Liver (tissue), 9 donors: ENCODE measurements around the gene TEDC1. TPM values are rescaled to one million over a fixed set of nuclear protein-coding genes. Genes with fewer than 3 reads are reported as not detected.
A peak's percentile ranks its signal among the peaks of the same experiment; 100 is the strongest.

ENCODE experiments used
- DNase-seq: peaks from one replicate; pipeline ENCODE4 v3.0.0-alpha.2; 2017; ENCODE audit warnings: low spot score
- H3K27ac ChIP-seq, 2 donors: one replicate each; pipeline ENCODE4 v1.7.0; 2013; ENCODE audit warnings: inconsistent platforms in 2 of 2, low read length in 2 of 2, control low read depth in 1 of 2, low read depth in 1 of 2, mild to moderate bottlenecking in 1 of 2
- H3K27me3 ChIP-seq, 4 donors: one replicate each; pipeline versions ENCODE4 v1.6.1 to v1.7.0; 2013; ENCODE audit warnings: low read length in 3 of 4, inconsistent platforms in 1 of 4, mild to moderate bottlenecking in 1 of 4, moderate library complexity in 1 of 4; ENCODE audit not compliant: control insufficient read depth in 4 of 4, insufficient read depth in 4 of 4
- H3K36me3 ChIP-seq, 4 donors: one replicate each; pipeline versions ENCODE4 v1.6.1 to v1.7.0; 2013; ENCODE audit warnings: low read length in 3 of 4, mild to moderate bottlenecking in 3 of 4, low read depth in 1 of 4, moderate library complexity in 1 of 4; ENCODE audit not compliant: control insufficient read depth in 4 of 4, insufficient read depth in 3 of 4
- H3K4me1 ChIP-seq, 4 donors: one replicate each; pipeline versions ENCODE4 v1.6.1 to v1.7.0; 2013; ENCODE audit warnings: low read length in 3 of 4, mild to moderate bottlenecking in 3 of 4, moderate library complexity in 1 of 4; ENCODE audit not compliant: control insufficient read depth in 4 of 4, insufficient read depth in 4 of 4
- H3K4me3 ChIP-seq, 3 donors: one replicate each; pipeline versions ENCODE4 v1.6.1 to v1.7.0; 2013; ENCODE audit warnings: low read length in 3 of 3, control low read depth in 1 of 3, low read depth in 1 of 3, mild to moderate bottlenecking in 1 of 3
- H3K9ac ChIP-seq, 2 donors: one replicate each; pipeline ENCODE4 v1.7.0; 2013; ENCODE audit warnings: low read length in 2 of 2, mild to moderate bottlenecking in 2 of 2, moderate library complexity in 2 of 2, control low read depth in 1 of 2, low read depth in 1 of 2
- H3K9me3 ChIP-seq, 4 donors: one replicate each; pipeline versions ENCODE4 v1.6.1 to v1.7.0; 2013; ENCODE audit warnings: low read length in 3 of 4; ENCODE audit not compliant: control insufficient read depth in 4 of 4
- EGR1 ChIP-seq, 2 donors: IDR thresholded peaks; 2 replicates each; pipeline ENCODE4 v1.6.1; 2016 to 2018; ENCODE audit warnings: antibody characterized with exemption in 2 of 2, low read depth in 2 of 2
- FOXA1 ChIP-seq: IDR thresholded peaks from 2 replicates; pipeline ENCODE4 v1.6.1; 2016; ENCODE audit warnings: antibody characterized with exemption
- FOXA2 ChIP-seq: IDR thresholded peaks from 2 replicates; pipeline ENCODE4 v1.6.1; 2016; ENCODE audit warnings: antibody characterized with exemption
- GABPA ChIP-seq, 2 donors: IDR thresholded peaks in 1 of 2; conservative IDR thresholded peaks in 1 of 2; 2 replicates each; pipeline ENCODE4 v1.6.1; 2016; ENCODE audit warnings: antibody characterized with exemption in 2 of 2, mild to moderate bottlenecking in 1 of 2, moderate library complexity in 1 of 2
- HNF4A ChIP-seq, 2 donors: conservative IDR thresholded peaks; 2 replicates each; pipeline ENCODE4 v1.6.1; 2016; ENCODE audit warnings: antibody characterized with exemption in 2 of 2, mild to moderate bottlenecking in 2 of 2
- HNF4G ChIP-seq: IDR thresholded peaks from 2 replicates; pipeline ENCODE4 v1.6.1; 2016; ENCODE audit warnings: antibody characterized with exemption
- JUND ChIP-seq, 2 donors: IDR thresholded peaks; 2 replicates each; pipeline ENCODE4 v1.6.1; 2016; ENCODE audit warnings: antibody characterized with exemption in 2 of 2
- NR2F2 ChIP-seq: IDR thresholded peaks from 2 replicates; pipeline ENCODE4 v1.6.1; 2016; ENCODE audit warnings: antibody characterized with exemption
- RAD21 ChIP-seq, 2 donors: IDR thresholded peaks; 2 replicates each; pipeline ENCODE4 v1.6.1; 2016; ENCODE audit warnings: antibody characterized with exemption in 2 of 2, mild to moderate bottlenecking in 2 of 2
- RXRA ChIP-seq, 2 donors: IDR thresholded peaks; 2 replicates each; pipeline ENCODE4 v1.6.1; 2017 to 2018; ENCODE audit warnings: antibody characterized with exemption in 2 of 2, mild to moderate bottlenecking in 1 of 2
- SP1 ChIP-seq: IDR thresholded peaks from 2 replicates; pipeline ENCODE4 v1.6.1; 2018; ENCODE audit warnings: antibody characterized with exemption, mild to moderate bottlenecking
- TAF1 ChIP-seq: conservative IDR thresholded peaks from 2 replicates; pipeline ENCODE4 v1.6.1; 2016; ENCODE audit warnings: antibody characterized with exemption, mild to moderate bottlenecking
- YY1 ChIP-seq: IDR thresholded peaks from 2 replicates; pipeline ENCODE4 v1.6.1; 2016; ENCODE audit warnings: antibody characterized with exemption, mild to moderate bottlenecking
- WGBS: extraction: QIAGEN DNeasy Blood & Tissue Kit; methylation state at CpG from one replicate; pipeline ENCODE4 v1.1.7; 2013; 5-methylcytosine and 5-hydroxymethylcytosine counted together
- polyA plus RNA-seq, 2 donors: library from polyadenylated mRNA; stranded (reverse) in 1 of 2; unstranded in 1 of 2; fragments of 200-250 nt in 1 of 2; fragments of >200 nt in 1 of 2; fragmentation: Nextera tagmentation in 1 of 2; extraction: Ambion mirVana in 1 of 2; gene quantifications; one replicate each; pipeline versions ENCODE4 v1.2.1 to v1.2.3, GENCODE V29; 2013 to 2015
- total RNA-seq, 2 donors: library from RNA; depleted of rRNA; stranded (reverse); fragments of >200 nt; gene quantifications; one replicate each; pipeline ENCODE4 v1.2.3, GENCODE V29; 2014
- TF ChIP-seq, protein P1 (sequence below): fragments of 150-350 bp; IDR thresholded peaks from 2 replicates; pipeline ENCODE4 v1.5.1; 2017; ENCODE audit warnings: improper control_type of control experiment, low read depth, low read length; ENCODE audit not compliant: missing input control
- TF ChIP-seq, protein P2 (sequence below): IDR thresholded peaks from 2 replicates; pipeline ENCODE4 v1.6.1; 2016; ENCODE audit warnings: antibody characterized with exemption, mild to moderate bottlenecking
- TF ChIP-seq, protein P3 (sequence below): IDR thresholded peaks from 2 replicates; pipeline ENCODE4 v1.6.1; 2016; ENCODE audit warnings: antibody characterized with exemption
- TF ChIP-seq, protein P4 (sequence below): IDR thresholded peaks from 2 replicates; pipeline ENCODE4 v1.6.1; 2016; ENCODE audit warnings: antibody characterized with exemption
- donor health status: healthy.
- donor health status: healthy.
- donor health status: healthy.
- donor health status: healthy.
- donor health status: healthy.

Gene TEDC1
- total and polyA plus RNA-seq, 4 donors, result 0.97 to 7.5 (median 3.2) TPM

DNA sequence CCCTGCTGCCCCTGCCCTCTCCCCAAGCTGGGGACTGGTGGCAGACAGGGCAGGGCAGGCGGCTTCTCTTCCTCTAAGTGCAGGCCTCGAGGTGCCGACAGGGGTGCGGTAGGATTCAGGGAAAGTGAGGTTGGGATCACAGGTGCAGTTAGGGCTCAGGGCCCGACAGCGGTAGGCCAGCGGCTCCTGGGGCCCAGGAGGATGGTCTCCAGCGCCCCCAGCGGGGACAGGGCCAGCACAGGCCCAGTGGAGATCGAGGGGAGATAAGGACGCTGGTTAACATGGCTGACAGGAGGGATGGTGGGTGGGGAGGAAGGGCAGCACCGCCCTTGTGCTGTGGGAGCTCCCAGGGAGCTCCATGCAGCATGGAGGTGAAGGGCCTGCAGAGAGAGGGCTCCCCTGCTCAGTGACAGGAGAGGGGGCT lies 5.3 kb upstream of the TEDC1 start:
- Histone ChIP-seq H3K4me1 (peaks cover 10 to 47% (median 23%) of the 10 kb centered on the region in 4 donors), H3K9ac (no peak overlapping the region)

DNA sequence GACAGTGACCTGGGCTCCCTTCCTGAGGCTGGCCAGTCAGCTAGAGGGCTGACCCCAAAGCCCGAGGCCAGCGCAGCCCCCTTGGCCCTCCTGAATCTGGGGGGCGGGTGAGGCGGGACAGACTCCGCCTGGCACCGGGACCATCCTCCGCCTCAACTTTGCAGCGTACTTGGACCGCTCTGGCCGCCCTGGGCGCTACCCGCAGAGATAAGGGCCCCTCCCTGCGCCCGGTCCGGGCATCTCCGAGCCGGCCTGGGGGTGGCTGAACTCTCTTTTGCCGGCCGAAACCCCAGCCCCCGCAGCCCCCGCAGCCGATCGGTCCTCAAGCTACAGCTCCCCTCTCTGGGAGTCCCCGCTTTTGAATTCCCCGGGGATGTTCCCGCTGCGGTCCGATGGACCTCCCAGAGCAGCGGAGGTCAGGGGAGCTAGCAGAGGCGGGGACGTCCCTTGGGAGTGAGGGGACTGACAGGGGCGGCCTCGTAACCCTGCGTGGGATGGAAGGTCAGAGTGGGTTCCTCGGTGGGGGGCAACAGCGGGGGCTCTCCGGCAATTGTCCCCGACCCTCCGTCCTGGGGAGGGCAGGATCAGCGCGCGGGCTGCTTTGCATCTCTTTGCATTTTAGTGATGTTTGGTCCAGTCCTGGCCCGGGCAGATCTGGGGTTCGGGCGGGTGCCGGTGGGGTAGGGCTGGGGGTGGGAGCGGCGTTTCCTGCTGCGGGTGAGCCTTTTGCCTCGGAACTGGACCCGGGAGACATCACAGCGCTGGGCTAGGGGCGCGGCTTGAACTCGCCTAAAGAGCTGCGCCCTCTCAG lies 4.7 kb upstream of the TEDC1 start, which contains the start of gene CRIP1:
CRIP1 (plus strand) TSS at position 724 of the 811 bp plus-strand sequence. CDS start 374 bp downstream, outside the sequence.
- WGBS, result 7% methylated on average over 56 of the region's 56 CpGs
- TF ChIP-seq HNF4G (no peak), SP1 (no peak), TAF1 (no peak), EGR1 (IDR thresholded peaks at IDR 0.05; ENCODE audit: low read depth in 2 of 2) (no peak), FOXA2 (no peak), RXRA (IDR thresholded peaks at IDR 0.05) (no peak), HNF4A (conservative IDR thresholded peaks at IDR 0.05) (no peak), RAD21 (IDR thresholded peaks at IDR 0.05) (no peak), FOXA1 (no peak)
- H3K27me3 ChIP-seq, result no peaks in the 10 kb centered on the region
- peak within 1 kb of the TSS in 1 of 3 donors; percentile 25 for H3K4me3 ChIP-seq
- no peak within 1 kb of the TSS for H3K9ac ChIP-seq
- peak within 1 kb of the TSS in 1 of 2 donors; percentile 67 for H3K27ac ChIP-seq
- H3K36me3 ChIP-seq, result peaks cover 0 to 1% (median 0%) of the 10 kb centered on the region in 4 donors
- peaks cover 6 to 43% (median 20%) of the 10 kb centered on the region in 4 donors for H3K4me1 ChIP-seq
- DNase-seq, result no peak
- H3K9me3 ChIP-seq, result no peaks in the 10 kb centered on the region

More for the DNA sequence above, 5.3 kb upstream of the TEDC1 start:
- Histone ChIP-seq H3K27me3 (no peaks in the 10 kb centered on the region), H3K27ac (no peak overlapping the region), H3K9me3 (no peaks in the 10 kb centered on the region), H3K4me3 (no peak overlapping the region), H3K36me3 (peaks cover 0 to 1% (median 0%) of the 10 kb centered on the region in 4 donors)
- no peak for DNase-seq
- WGBS, result 25% methylated on average over 12 of the region's 12 CpGs
- TF ChIP-seq, protein P1, sequence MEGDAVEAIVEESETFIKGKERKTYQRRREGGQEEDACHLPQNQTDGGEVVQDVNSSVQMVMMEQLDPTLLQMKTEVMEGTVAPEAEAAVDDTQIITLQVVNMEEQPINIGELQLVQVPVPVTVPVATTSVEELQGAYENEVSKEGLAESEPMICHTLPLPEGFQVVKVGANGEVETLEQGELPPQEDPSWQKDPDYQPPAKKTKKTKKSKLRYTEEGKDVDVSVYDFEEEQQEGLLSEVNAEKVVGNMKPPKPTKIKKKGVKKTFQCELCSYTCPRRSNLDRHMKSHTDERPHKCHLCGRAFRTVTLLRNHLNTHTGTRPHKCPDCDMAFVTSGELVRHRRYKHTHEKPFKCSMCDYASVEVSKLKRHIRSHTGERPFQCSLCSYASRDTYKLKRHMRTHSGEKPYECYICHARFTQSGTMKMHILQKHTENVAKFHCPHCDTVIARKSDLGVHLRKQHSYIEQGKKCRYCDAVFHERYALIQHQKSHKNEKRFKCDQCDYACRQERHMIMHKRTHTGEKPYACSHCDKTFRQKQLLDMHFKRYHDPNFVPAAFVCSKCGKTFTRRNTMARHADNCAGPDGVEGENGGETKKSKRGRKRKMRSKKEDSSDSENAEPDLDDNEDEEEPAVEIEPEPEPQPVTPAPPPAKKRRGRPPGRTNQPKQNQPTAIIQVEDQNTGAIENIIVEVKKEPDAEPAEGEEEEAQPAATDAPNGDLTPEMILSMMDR, result peak; percentile 16
- TF ChIP-seq RAD21 (IDR thresholded peaks at IDR 0.05), result peak; percentile 11 to 22
- no peak for TF ChIP-seq JUND (IDR thresholded peaks at IDR 0.05)

DNA sequence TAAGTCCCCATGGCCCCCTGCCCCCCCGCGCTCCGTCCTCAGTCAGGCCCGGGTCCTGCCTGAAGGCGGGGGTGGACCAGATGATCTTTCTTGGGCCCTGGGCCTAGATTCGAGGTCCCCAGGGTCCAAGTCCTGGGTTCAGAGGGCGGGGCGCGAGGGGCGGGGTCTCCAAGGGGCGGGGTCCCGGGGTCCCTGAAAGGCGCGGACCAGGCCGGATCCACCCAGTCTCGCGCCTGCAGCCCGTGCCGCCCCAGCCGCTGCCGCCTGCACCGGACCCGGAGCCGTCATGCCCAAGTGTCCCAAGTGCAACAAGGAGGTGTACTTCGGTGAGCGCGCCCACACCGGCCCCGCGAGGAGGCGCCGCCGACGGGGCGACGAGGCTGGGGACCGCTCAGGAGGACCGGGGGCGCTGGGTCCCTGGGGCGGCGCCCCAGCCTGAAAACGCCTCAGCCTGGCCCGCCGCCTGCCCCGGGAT lies 4.0 kb upstream of the TEDC1 start:
- Histone ChIP-seq H3K27me3 (no peaks in the 10 kb centered on the region), H3K27ac (peak overlapping the region in 1 of 2 donors; percentile 67), H3K9ac (no peak overlapping the region), H3K36me3 (peaks cover 0 to 1% (median 0%) of the 10 kb centered on the region in 4 donors), H3K4me3 (peak overlapping the region in 1 of 3 donors; percentile 25), H3K9me3 (no peaks in the 10 kb centered on the region), H3K4me1 (peaks cover 10 to 44% (median 22%) of the 10 kb centered on the region in 4 donors)
- no peak for DNase-seq
- WGBS, result 3% methylated on average over 45 of the region's 45 CpGs
- TF ChIP-seq RXRA (IDR thresholded peaks at IDR 0.05), result no peak
- no peak for TF ChIP-seq GABPA (IDR thresholded peaks at IDR 0.05 in 1 of 2, conservative IDR thresholded peaks at IDR 0.05 in 1 of 2)
- TF ChIP-seq, protein P2, sequence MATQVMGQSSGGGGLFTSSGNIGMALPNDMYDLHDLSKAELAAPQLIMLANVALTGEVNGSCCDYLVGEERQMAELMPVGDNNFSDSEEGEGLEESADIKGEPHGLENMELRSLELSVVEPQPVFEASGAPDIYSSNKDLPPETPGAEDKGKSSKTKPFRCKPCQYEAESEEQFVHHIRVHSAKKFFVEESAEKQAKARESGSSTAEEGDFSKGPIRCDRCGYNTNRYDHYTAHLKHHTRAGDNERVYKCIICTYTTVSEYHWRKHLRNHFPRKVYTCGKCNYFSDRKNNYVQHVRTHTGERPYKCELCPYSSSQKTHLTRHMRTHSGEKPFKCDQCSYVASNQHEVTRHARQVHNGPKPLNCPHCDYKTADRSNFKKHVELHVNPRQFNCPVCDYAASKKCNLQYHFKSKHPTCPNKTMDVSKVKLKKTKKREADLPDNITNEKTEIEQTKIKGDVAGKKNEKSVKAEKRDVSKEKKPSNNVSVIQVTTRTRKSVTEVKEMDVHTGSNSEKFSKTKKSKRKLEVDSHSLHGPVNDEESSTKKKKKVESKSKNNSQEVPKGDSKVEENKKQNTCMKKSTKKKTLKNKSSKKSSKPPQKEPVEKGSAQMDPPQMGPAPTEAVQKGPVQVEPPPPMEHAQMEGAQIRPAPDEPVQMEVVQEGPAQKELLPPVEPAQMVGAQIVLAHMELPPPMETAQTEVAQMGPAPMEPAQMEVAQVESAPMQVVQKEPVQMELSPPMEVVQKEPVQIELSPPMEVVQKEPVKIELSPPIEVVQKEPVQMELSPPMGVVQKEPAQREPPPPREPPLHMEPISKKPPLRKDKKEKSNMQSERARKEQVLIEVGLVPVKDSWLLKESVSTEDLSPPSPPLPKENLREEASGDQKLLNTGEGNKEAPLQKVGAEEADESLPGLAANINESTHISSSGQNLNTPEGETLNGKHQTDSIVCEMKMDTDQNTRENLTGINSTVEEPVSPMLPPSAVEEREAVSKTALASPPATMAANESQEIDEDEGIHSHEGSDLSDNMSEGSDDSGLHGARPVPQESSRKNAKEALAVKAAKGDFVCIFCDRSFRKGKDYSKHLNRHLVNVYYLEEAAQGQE, result no peak
- no peak for TF ChIP-seq NR2F2
- TF ChIP-seq, protein P3, sequence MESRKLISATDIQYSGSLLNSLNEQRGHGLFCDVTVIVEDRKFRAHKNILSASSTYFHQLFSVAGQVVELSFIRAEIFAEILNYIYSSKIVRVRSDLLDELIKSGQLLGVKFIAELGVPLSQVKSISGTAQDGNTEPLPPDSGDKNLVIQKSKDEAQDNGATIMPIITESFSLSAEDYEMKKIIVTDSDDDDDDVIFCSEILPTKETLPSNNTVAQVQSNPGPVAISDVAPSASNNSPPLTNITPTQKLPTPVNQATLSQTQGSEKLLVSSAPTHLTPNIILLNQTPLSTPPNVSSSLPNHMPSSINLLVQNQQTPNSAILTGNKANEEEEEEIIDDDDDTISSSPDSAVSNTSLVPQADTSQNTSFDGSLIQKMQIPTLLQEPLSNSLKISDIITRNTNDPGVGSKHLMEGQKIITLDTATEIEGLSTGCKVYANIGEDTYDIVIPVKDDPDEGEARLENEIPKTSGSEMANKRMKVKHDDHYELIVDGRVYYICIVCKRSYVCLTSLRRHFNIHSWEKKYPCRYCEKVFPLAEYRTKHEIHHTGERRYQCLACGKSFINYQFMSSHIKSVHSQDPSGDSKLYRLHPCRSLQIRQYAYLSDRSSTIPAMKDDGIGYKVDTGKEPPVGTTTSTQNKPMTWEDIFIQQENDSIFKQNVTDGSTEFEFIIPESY, result no peak
- TF ChIP-seq JUND (IDR thresholded peaks at IDR 0.05), result no peak
- TF ChIP-seq YY1, result no peak
- TF ChIP-seq, protein P4, sequence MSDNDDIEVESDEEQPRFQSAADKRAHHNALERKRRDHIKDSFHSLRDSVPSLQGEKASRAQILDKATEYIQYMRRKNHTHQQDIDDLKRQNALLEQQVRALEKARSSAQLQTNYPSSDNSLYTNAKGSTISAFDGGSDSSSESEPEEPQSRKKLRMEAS, result no peak
- TF ChIP-seq FOXA2, result no peak
- TF ChIP-seq HNF4A (conservative IDR thresholded peaks at IDR 0.05), result no peak
- no peak for TF ChIP-seq RAD21 (IDR thresholded peaks at IDR 0.05)
